ENCODE results near the gene CTSL.
"Not testable (repeated sequence)": the region's sequence is repeated elsewhere in the genome, so short reads cannot be mapped to it uniquely, and the experiment has no call there.

CTSL gene

DNA sequence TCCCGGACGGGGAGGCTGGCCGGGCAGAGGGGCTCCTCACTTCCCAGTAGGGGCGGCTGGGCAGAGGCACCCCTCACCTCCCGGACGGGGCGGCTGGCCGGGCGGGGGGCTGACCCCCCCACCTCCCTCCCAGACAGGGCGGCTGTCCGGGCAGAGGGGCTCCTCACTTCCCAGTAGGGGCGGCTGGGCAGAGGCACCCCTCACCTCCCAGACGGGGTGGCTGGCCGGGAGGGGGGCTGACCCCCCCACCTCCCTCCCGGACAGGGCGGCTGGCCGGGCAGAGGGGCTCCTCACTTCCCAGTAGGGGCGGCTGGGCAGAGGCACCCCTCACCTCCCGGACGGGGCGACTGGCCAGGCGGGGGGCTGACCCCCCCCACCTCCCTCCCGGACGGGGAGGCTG, 32.4 kb downstream of the CTSL start:
- DNase-seq (ENCODE audit: low read depth, low spot score), result not testable (repeated sequence)

DNA sequence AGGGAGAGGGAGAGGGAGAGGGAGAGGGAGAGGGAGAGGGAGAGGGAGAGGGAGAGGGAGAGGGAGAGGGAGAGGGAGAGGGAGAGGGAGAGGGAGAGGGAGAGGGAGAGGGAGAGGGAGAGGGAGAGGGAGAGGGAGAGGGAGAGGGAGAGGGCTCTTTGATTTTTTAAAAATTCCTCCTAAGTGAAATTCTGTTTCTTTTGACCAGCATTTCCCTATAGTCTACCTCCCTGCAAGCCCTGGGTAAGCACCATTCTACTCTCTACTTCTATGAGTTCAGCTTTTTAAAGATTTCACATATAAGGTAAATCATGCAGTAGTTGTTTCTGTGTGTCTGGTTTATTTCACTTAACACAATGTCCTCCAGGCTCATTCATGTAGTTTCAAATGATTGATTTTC, 34.1 kb downstream of the CTSL start:
- DNase-seq (ENCODE audit: low read depth, low spot score), result not testable (repeated sequence)

DNA sequence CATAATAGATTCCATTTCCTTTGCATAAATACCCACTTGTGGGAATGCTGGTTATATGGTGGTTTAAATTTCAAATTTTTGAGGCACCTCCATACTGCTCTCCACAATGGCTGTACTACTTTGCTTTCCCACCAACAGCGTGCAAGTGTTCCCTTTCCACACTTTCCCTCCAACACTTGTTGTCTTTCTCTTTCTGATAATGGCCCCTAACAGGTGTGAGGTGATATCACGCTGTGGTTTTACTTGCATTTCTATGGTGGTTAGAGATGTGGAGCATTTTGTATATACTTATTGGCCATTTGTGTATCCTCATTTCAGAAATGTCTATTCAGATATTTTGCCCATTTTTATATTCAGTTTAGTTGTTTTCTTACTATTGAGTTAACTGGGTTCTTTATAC, 34.6 kb downstream of the CTSL start:
- no peak for DNase-seq (ENCODE audit: low read depth, low spot score)

DNA sequence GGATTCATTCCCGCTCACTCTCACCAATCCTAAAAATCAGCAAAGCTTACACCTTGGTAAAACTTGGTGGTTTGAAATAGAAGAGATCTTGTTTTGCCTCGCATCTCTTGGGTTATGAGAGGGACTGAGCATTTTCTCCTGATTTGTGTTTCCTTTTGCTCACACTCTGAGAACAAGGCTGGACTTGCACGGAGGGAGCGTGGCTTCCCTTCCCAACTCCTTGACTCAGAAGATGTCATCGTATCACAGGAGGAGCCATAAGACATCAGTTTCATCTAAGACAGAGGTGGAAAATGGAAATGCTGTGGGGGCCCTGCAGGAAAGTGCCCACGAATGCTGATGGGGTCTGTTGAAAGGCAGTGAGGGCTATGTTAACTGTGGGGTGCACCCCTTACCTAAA, 37.4 kb downstream of the CTSL start:
- DNase-seq (ENCODE audit: low read depth, low spot score), result no peak

DNA sequence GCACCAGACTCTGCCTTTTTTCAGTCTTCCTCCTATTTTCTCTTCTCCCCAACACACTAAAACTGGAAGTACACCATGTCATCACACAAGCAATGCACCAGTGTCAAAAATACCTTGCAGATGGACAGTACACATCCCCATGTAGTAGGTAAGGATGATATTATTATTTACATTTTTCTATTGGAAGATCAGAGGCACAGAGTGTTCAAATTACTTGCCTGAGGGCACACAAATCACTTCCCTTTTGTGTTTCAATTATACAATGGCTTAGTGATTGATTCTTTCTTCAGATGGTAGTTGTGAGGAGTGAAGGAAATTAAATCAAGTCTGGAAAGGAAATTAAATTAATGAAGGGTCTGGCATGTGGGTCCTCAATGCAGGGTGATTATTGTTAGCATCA, 39.6 kb downstream of the CTSL start:
- no peak for DNase-seq (ENCODE audit: low read depth, low spot score)

DNA sequence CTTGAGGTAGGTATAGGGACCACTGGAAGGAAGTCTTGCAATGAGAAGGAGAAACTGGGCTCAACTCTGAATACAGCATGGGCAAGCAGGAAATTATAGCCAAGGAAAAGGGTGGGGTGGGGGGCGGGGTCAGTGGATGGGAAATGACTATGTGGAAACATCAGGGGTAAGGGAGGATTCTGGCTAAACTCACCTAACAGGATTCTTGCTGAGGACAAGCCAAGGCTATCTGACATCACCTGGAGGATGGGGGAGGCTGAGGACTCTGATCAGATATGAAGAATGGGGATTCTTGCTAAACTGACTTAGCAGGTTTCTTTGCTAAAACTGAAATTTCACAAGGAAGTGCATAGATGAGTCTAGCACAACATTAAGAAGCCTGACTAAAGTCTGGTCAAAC, 40.8 kb downstream of the CTSL start:
- DNase-seq (ENCODE audit: low read depth, low spot score), result no peak

DNA sequence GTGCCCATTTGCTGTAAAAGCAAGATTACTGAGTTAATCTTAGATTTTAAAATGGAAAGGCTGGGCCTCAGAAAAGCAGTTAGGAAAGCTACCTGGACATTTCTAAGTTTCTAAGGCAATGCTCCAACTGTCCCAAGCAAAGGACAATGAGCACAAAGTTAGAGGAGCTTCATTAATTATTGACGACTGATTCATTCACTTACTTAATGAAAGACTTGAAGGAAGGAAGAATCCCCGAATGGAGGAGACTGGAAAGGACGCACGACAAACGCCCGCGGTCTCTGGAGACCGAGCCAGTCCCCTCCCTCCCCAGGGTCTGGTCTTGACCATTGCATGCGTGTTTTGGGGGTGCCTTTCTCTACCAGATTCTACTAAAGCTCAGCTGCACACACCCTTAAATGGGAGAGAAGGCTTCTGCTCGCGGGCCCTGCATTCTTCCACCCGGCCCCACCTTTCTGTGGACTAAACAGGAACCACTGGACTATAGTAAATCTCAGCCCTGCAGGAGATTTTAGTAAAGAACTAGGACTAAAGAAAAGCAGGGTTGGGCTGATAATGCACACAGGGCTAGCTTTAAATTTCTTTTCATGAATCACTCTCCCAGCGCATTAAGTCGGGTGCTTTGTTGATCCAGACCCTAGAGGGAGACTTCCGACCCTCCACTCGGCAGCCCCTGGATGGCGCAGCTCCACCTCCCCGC, 44.8 kb downstream of the CTSL start:
- no peak for DNase-seq (ENCODE audit: low read depth, low spot score)

DNA sequence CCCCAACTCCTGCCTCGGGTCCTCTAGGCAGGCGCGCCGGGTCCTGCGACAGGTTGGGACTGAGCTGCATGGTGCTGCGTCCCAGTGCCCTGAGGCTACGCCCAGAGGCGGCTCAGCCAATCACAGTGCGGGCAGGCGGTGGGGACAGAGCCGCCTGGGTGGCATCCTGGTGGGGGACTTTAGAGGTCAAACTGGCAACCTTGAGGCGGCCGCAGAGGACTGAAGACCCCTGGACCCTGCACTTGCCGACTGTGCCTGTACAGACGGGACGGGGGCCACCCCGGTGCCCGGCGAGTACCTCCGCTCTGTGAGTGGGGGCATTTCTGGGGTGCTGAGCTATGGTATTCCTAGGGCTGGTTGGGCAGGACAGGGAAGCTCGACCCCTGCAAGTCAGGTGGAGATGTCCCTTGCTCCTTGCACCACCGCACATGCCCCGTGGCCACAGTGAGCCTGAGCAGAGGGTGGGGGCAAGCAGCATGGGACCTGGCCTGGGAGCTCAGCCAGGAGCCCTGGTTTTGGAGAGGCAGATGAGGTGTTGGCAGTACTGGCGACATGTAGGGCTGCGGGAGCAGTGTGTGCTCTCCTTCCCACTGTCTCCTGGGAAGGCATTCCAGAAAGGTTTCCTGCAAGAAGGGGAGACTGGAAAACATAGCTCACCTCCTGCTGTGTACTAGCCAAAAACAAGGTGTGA, 45.5 kb downstream of the CTSL start:
- DNase-seq (ENCODE audit: low read depth, low spot score), result no peak

DNA sequence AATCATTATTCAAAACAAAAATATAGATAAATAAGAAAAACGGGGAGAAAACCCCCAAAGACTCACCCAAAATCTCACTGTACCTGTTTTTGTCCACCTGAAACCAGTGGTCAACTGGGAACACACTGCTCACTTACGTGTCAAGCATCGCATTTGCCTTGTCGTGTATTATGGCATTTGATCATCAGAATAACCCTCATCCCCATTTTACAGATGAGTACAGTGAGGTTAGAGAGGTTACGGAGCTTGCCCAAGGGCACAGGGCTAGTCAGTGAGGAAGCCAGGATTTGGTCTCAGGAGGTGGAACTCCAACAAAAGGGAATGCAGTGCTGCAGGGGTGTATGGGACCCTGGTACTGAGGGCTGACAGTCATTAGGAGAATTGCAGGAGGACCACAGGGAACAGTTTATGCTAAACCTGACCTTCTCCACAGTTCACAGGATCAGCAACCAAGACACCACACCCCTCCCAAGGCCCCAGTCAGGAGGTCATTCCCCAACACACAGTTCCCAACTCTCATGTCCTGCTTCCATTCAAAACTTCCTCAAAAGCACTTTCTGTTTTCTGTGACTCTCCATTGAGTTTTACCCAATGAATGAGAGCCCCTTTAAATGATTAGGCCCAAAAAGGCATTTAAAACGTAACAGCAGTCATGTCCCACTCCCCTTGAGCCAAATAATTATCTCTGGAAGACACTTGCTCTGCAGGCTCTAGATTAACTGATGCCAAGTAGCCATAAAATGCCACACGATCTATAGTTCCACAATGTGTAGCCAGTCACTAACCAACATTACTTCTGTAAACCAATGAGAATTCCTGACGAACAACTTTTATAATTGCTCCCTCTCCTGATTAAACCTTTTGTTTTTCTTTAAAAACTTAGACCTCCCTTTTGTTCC, 50.8 kb downstream of the CTSL start:
- no peak for DNase-seq (ENCODE audit: low read depth, low spot score)

DNA sequence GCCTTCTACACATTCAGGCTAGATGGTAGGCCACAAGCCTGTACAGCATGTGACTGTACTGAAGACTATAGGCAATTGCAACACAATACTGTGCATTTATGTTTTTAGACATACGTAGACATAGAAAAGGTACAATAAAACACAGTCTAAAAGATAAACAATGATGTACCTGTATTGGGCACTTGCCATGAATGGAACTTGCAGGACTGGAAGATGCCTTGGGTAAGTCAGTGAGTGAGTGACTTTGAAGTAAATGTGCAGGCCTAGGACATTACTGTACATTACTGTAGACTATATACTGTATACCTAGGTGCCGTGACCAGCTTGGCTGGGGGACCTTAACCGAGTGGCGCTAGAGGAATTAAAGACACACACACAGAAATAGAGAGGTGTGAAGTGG, 53.1 kb downstream of the CTSL start:
- no peak for DNase-seq (ENCODE audit: low read depth, low spot score)
